T47D (cell line): ENCODE results near the gene SLC38A1.
"Not testable (repeated sequence)": the region's sequence is repeated elsewhere in the genome, so short reads cannot be mapped to it uniquely, and the experiment has no call there.

Experiments
- DNase-seq, 2 experiments: peaks; one replicate each; pipeline versions ENCODE4 v3.0.0 to v3.0.0-alpha.2; 2011 to 2012; ENCODE audit warnings: low read depth in 1 of 2, low spot score in 1 of 2
- JUND ChIP-seq: IDR thresholded peaks from 2 replicates; pipeline ENCODE4 v1.6.1; 2012; ENCODE audit warnings: low read depth
- in situ Hi-C: cut with HindIII; loops from 2 replicates; pipeline ENCODE4 v1.10.0; 2016; ENCODE audit warnings: low sequenced_read_pairs, low pct_unique_long_range_greater_than_20kb

SLC38A1 gene

DNA sequence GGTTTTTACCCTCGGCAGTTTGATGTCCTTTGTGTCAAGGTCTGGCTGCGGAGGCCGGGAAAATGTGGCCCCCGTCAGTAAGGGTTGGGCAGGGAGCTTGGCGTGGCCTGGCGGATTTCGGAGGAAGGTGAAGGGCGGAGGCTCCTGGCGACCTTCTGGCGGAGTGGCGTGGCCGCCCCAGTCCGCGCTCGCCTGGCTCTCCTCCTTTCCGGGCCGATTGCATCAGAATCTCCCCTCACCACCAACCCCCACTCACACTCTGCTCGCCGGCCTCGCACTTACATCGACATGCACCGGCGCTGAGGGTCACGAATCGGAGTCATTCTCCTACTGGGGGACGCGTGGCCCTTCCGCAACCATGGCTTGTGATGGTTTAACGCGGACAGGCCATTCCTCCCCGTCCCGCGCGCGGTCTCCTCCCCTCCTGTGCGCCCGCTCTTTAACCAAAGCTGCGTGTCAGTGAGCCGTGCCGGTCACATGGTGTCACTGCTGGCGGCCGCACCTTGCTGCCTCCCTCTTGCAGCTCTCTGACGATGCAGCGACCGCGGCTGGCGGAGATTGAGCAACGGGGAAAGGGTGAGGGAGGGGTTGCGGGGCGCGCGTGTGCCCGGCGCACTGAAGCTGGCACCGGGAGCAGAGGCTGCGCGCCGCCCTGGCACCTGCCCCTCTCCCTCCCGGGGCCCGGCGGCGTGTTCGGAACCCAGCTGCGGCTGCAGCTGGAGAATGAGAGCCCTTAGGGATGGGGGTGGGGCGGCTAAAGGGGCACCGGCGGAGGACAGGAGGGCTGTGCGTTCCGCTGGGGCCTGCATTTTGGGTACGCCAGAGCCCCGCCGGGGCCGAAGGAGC is at the start of gene SLC38A1:
SLC38A1 (minus strand) TSS at position 461 of the 846 bp plus-strand sequence. CDS start 29,243 bp downstream, outside the sequence.
- in situ Hi-C loops: no loop called here
- DNase-seq: peak; percentile 96
- no peak for TF ChIP-seq JUND

- TF ChIP-seq JUND: no peak
- DNase-seq: no peak
- in situ Hi-C loops: no loop called here
Observed at GRCh38 chr12:46318037-46318436, 49.2 kb upstream of the SLC38A1 start.

GRCh38 chr12:46304070-46304469 is 35.2 kb upstream of the SLC38A1 start:
- in situ Hi-C loops: no loop called here
- DNase-seq: no peak
- no peak for TF ChIP-seq JUND

- peak; percentile 18 to 72 for DNase-seq
- in situ Hi-C loops: no loop called here
- no peak for TF ChIP-seq JUND
Observed at GRCh38 chr12:46303039-46303666, 34.3 kb upstream of the SLC38A1 start.

DNA sequence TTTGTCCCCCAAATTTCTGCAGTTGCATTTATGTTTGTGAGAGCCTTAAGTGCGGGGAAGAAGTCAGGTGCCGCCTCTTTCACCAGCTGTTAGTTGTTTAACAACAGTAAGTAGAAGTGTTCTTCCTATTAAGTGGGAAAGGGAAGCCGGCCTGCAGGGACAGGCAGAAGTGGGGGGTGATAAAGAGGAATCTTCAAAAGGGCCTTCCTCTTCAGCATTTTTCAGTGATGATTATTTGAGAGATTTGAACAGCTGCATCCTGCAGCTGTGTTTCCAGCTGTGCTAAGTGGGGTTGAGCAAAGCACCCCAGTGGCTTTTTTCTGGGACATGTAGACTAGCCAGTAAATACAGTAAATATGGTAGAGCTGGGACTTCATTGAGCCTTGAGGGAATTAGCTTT is 32.1 kb upstream of the SLC38A1 start:
- in situ Hi-C loops: no loop called here
- TF ChIP-seq JUND: no peak
- DNase-seq: no peak

DNA sequence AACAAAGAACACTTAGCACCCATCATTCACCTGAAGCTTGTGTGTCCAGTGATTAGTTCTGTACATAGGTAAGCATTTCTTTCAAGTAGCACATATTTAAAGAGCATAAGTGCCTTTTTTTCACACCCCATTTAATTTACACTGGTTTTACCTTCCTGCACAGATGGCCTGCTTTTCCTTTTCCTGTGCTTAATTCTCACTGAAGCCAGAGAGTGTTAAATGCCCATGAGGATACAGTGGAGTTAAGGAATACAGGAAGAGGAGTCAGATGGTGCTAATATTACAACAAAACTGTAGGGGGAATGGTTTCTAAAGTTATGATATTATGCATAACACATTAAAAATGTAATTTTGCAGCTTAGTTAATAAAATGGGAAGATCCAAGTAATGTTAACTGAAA is 31.0 kb upstream of the SLC38A1 start:
- in situ Hi-C loops: no loop called here
- DNase-seq: no peak
- no peak for TF ChIP-seq JUND

- no peak for TF ChIP-seq JUND
- in situ Hi-C loops: no loop called here
Observed at GRCh38 chr12:46298261-46298660, 29.4 kb upstream of the SLC38A1 start.

GRCh38 chr12:46296822-46297221 is 28.0 kb upstream of the SLC38A1 start:
- in situ Hi-C loops: no loop called here
- no peak for DNase-seq
- no peak for TF ChIP-seq JUND

More at GRCh38 chr12:46298261-46298660, 29.4 kb upstream of the SLC38A1 start:
- DNase-seq: no peak

DNA sequence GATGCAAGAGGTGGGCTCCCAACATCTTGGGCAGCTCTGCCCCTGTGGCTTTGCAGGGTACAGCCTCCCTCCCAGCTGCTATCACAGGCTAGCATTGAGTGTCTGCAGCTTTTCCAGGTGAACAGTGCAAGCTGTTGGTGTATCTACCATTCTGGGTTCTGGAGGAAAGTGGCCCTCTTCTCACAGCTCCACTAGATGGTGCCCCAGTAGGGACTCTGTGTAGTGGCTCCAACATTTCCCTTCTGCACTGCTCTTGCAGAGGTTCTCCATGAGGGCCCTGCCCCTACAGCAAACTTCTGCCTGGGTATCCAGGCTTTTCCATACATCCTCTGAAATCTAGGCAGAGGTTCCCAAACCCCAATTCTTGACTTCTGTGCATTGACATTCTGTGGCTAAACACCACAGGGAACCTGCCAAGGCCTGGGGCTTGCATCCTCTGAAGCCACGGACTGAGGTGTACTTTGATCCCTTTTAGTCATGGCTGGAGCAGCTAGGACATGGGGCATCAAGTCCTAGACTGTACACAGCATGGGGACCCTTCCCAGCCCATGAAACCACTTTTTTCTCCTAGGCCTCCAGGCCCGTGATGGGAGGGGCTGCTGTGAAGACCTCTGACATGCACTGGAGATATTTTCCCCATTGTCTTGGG is 24.0 kb upstream of the SLC38A1 start:
- DNase-seq: peak in 1 of 2 experiments; percentile 51
- no peak for TF ChIP-seq JUND

DNA sequence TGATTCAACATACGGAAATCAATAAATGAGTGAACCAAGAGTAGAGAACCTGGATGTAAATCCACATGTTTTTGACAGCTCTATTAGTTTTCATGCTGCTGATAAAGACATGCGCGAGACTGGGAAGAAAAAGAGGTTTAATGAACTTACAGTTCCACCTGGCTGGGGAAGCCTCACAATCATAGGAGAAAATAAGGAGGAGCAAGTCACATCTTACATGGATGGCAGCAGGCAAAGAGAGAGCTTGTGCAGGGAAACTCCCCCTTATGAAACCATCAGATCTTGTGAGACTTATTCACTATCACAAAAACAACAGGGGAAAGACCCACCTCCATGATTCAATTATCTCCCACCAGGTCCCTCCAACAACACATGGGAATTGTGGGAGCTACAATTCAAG is 23.1 kb upstream of the SLC38A1 start:
- DNase-seq, in situ Hi-C loops: not testable (repeated sequence)

More for the DNA sequence above, 24.0 kb upstream of the SLC38A1 start:
- in situ Hi-C loops: no loop called here

DNA sequence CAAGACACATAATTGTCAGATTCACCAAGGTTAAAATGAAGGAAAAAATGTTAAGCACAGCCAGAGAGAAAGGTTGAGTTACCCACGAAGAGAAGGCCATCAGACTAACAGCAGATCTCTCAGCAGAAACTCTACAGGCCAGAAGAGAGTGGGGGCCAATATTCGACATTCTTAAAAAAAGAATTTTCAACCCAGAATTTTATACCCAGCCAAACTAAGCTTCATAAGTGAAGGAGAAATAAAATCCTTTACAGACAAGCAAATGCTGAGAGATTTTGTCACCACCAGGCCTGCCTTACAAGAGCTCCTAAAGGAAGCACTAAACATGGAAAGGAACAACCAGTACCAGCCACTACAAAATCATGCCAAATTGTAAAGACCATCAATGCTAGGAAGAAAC is 16.3 kb upstream of the SLC38A1 start:
- DNase-seq, in situ Hi-C loops: not testable (repeated sequence)

- in situ Hi-C loops: no loop called here
- TF ChIP-seq JUND: no peak
- DNase-seq: no peak
Observed at GRCh38 chr12:46282829-46283228, 14.0 kb upstream of the SLC38A1 start.

- DNase-seq: no peak
- no peak for TF ChIP-seq JUND
- in situ Hi-C loops: no loop called here
Observed at GRCh38 chr12:46276756-46277155, 7.9 kb upstream of the SLC38A1 start.
